WTC11 (cell line): ENCODE results near the gene ZXDC. TPM values are rescaled to one million over a fixed set of nuclear protein-coding genes. Genes with fewer than 3 reads are reported as not detected.

Experiments used
- ATAC-seq: fragments of 200-7000 bp; cut with Tn5 transposase; 2 replicates; pipeline ENCODE4 v1.10.0; 2021; ENCODE audit warnings: mild to moderate bottlenecking, moderate library complexity
- CTCF ChIA-PET: fragments of 300-600 bp; sonication (Branson Sonifier 250); formaldehyde crosslinking; loops from one replicate; lab custom pipeline; 2021; ENCODE audit warnings: antibody characterized with exemption; lab: Charles Lee
- POLR2A ChIA-PET: fragments of 350-600 bp; sonication (Branson Sonifier 250); formaldehyde crosslinking; loops from one replicate; lab custom pipeline; 2021; ENCODE audit warnings: antibody characterized with exemption; lab: Charles Lee
- DNase-seq: peaks from one replicate; pipeline ENCODE4 v3.0.0; 2021; ENCODE audit warnings: low spot score
- H3K27ac Mint-ChIP-seq: 2 replicates; pipeline ENCODE4 v1.8.0; 2021; ENCODE audit warnings: mixed read lengths
- H3K27me3 Mint-ChIP-seq: 2 replicates; pipeline ENCODE4 v1.8.0; 2021; ENCODE audit warnings: low read depth, mild to moderate bottlenecking, moderate library complexity, mixed read lengths
- H3K36me3 Mint-ChIP-seq: 2 replicates; pipeline ENCODE4 v1.8.0; 2021; ENCODE audit warnings: mixed read lengths
- H3K4me1 Mint-ChIP-seq: 2 replicates; pipeline ENCODE4 v1.8.0; 2022; ENCODE audit warnings: mixed read lengths
- H3K4me3 Mint-ChIP-seq: 2 replicates; pipeline ENCODE4 v1.8.0; 2021; ENCODE audit warnings: mild to moderate bottlenecking, moderate library complexity, mixed read lengths
- H3K9me3 Mint-ChIP-seq: 2 replicates; pipeline ENCODE4 v1.8.0; 2021; ENCODE audit warnings: mixed read lengths
- FOXP1 ChIP-seq: sonication (generic); formaldehyde crosslinking; IDR thresholded peaks from 2 replicates; pipeline ENCODE4 v1.8.0; 2022; ENCODE audit warnings: missing genetic modification reagents, mild to moderate bottlenecking, moderate library complexity, borderline replicate concordance
- GABPB1 ChIP-seq: sonication (generic); formaldehyde crosslinking; IDR thresholded peaks from 2 replicates; pipeline ENCODE4 v1.8.1; 2023; ENCODE audit warnings: mild to moderate bottlenecking, missing genetic modification reagents
- GTF2I ChIP-seq: fragments of 250-450 bp; sonication (Bioruptor Pico); conservative IDR thresholded peaks from 2 replicates; pipeline ENCODE4 v1.4.0; 2021; ENCODE audit warnings: mild to moderate bottlenecking
- TEAD4 ChIP-seq: sonication (generic); formaldehyde crosslinking; IDR thresholded peaks from 2 replicates; pipeline ENCODE4 v1.8.0; 2022; ENCODE audit warnings: mild to moderate bottlenecking, missing genetic modification reagents
- TP53 ChIP-seq: sonication (generic); formaldehyde crosslinking; IDR thresholded peaks from 2 replicates; pipeline ENCODE4 v1.8.1; 2023; ENCODE audit warnings: mild to moderate bottlenecking, missing genetic modification reagents
- ZBTB21 ChIP-seq: sonication (generic); formaldehyde crosslinking; IDR thresholded peaks from 2 replicates; pipeline ENCODE4 v1.8.1; 2023; ENCODE audit warnings: mild to moderate bottlenecking, missing genetic modification reagents, borderline replicate concordance
- ZNF121 ChIP-seq: sonication (generic); formaldehyde crosslinking; IDR thresholded peaks from 2 replicates; pipeline ENCODE4 v1.8.0; 2023; ENCODE audit warnings: missing genetic modification reagents
- ZNF232 ChIP-seq: sonication (generic); formaldehyde crosslinking; IDR thresholded peaks from 2 replicates; pipeline ENCODE4 v1.8.0; 2022; ENCODE audit warnings: mild to moderate bottlenecking, missing genetic modification reagents
- ZNF317 ChIP-seq: sonication (generic); formaldehyde crosslinking; IDR thresholded peaks from 2 replicates; pipeline ENCODE4 v1.8.1; 2023; ENCODE audit warnings: low read depth, mild to moderate bottlenecking, moderate library complexity, missing genetic modification reagents, borderline replicate concordance
- total RNA-seq: library from RNA; stranded (reverse); gene quantifications from 3 replicates; pipeline ENCODE4 v1.2.3, GENCODE V29; 2021
- TF ChIP-seq, protein P1 (sequence below): sonication (generic); formaldehyde crosslinking; IDR thresholded peaks from 2 replicates; pipeline ENCODE4 v1.8.0; 2022; ENCODE audit warnings: missing genetic modification reagents
- TF ChIP-seq, protein P2 (sequence below): fragments of 250-450 bp; sonication (Bioruptor Pico); conservative IDR thresholded peaks from 2 replicates; pipeline ENCODE4 v1.9.0; 2021; ENCODE audit warnings: mild to moderate bottlenecking
- TF ChIP-seq, protein P3 (sequence below): sonication (generic); formaldehyde crosslinking; IDR thresholded peaks from 2 replicates; pipeline ENCODE4 v1.8.1; 2022; ENCODE audit warnings: low read depth, mild to moderate bottlenecking, moderate library complexity, missing genetic modification reagents, borderline replicate concordance
- TF ChIP-seq, protein P4 (sequence below): sonication (generic); formaldehyde crosslinking; conservative IDR thresholded peaks from 2 replicates; pipeline ENCODE4 v1.8.1; 2022; ENCODE audit warnings: mild to moderate bottlenecking, missing genetic modification reagents
- TF ChIP-seq, protein P5 (sequence below): fragments of 250-450 bp; sonication (Bioruptor Pico); IDR thresholded peaks from 2 replicates; pipeline ENCODE4 v2.1.2; 2022; ENCODE audit warnings: mild to moderate bottlenecking, moderate library complexity
- TF ChIP-seq, protein P6 (sequence below): fragments of 250-450 bp; sonication (Bioruptor Pico); IDR thresholded peaks from 2 replicates; pipeline ENCODE4 v1.8.0; 2021; ENCODE audit warnings: mild to moderate bottlenecking
- TF ChIP-seq, protein P7 (sequence below): fragments of 250-450 bp; sonication (Bioruptor Pico); IDR thresholded peaks from 2 replicates; pipeline ENCODE4 v1.9.0; 2021; ENCODE audit warnings: mild to moderate bottlenecking, borderline replicate concordance

Gene ZXDC
- total RNA-seq, 1 experiment from 2014 or later = 34.7 TPM

DNA sequence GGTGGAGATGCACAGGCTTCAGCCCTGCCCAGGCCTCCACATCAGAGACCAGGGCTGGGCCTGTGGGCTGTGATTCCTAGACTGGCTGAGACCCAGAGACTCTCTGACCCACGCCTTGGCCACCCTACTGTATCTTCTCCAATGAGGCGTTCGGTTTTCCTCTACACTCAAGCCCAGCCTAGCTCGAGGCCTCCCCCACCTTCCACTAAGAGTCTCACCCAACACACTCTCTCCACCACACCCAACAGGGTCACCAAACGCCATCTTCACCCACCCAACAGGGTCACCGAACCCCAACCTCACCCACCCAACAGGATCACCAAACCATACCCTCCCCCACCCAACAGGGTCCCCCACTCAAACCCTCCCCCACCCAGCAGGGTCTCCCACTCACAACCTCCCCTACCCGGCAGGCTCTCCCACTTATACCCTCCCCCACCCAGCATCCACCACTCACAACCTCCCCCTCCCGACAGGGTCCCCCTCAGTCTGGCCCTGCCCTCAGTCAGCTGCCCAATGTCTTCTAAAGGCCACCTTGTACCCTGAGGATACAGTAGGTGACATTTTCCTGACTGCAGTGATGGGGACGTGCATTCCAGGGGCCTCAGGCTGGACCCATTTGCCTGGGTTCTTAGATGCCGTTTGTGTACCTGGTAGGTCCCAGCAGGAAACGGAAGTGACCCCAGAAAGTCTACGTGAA lies 60.6 kb downstream of the ZXDC start:
- Mint-ChIP-seq H3K36me3 (no peaks in the 10 kb centered on the region), H3K27me3 (no peaks in the 10 kb centered on the region), H3K27ac (no peak overlapping the region), H3K9me3 (no peaks in the 10 kb centered on the region), H3K4me3 (no peak overlapping the region), H3K4me1 (peaks cover 18% of the 10 kb centered on the region)
- POLR2A ChIA-PET = no interaction called here
- ATAC-seq (no peak), DNase-seq (no peak)
- CTCF ChIA-PET = interaction anchor here (0.5 kb wide), 1 partner anchor 26 kb away, joined by 5 read pairs; no protein-coding TSS in a partner anchor
- TF ChIP-seq ZNF121 (CRISPR knock-in tag) (no peak), GABPB1 (CRISPR knock-in tag) (no peak), GTF2I (CRISPR knock-in tag) (no peak), FOXP1 (CRISPR knock-in tag) (no peak), ZNF317 (CRISPR knock-in tag) (no peak), ZNF232 (CRISPR knock-in tag) (no peak)
- TF ChIP-seq, protein P1, sequence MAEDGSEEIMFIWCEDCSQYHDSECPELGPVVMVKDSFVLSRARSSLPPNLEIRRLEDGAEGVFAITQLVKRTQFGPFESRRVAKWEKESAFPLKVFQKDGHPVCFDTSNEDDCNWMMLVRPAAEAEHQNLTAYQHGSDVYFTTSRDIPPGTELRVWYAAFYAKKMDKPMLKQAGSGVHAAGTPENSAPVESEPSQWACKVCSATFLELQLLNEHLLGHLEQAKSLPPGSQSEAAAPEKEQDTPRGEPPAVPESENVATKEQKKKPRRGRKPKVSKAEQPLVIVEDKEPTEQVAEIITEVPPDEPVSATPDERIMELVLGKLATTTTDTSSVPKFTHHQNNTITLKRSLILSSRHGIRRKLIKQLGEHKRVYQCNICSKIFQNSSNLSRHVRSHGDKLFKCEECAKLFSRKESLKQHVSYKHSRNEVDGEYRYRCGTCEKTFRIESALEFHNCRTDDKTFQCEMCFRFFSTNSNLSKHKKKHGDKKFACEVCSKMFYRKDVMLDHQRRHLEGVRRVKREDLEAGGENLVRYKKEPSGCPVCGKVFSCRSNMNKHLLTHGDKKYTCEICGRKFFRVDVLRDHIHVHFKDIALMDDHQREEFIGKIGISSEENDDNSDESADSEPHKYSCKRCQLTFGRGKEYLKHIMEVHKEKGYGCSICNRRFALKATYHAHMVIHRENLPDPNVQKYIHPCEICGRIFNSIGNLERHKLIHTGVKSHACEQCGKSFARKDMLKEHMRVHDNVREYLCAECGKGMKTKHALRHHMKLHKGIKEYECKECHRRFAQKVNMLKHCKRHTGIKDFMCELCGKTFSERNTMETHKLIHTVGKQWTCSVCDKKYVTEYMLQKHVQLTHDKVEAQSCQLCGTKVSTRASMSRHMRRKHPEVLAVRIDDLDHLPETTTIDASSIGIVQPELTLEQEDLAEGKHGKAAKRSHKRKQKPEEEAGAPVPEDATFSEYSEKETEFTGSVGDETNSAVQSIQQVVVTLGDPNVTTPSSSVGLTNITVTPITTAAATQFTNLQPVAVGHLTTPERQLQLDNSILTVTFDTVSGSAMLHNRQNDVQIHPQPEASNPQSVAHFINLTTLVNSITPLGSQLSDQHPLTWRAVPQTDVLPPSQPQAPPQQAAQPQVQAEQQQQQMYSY (CRISPR knock-in tag) = no peak
- TF ChIP-seq, protein P2, sequence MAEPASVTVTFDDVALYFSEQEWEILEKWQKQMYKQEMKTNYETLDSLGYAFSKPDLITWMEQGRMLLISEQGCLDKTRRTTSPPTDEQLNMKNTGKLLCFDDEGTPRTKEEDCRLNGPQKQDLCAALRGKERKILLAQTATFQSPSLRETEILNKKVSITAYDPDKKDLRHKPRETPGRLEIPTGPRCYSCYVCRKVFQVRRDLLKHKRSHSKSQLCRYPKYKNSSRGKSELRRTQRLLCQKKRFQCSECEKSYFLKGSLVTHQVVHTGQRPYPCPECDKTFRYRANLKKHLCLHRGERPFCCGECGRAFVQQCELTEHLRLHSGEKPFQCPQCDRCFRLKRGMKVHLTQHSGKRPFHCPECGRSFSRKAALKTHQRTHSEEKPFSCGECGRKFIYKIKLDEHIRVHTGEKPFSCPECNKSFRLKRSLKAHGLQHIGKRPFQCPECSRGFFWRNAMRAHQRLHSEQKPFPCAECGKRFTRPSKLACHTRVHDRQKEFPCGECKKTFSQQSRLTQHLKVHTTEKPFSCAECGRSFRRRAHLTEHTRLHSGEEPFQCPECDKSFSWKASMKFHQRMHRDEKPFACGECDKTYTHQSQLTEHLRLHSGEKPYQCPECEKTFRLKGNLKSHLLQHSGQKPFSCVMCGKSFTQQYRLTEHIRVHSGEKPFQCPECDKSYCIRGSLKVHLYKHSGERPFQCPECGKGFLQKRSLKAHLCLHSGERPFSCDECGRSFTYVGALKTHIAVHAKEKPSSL (CRISPR knock-in tag) = no peak
- TF ChIP-seq, protein P3, sequence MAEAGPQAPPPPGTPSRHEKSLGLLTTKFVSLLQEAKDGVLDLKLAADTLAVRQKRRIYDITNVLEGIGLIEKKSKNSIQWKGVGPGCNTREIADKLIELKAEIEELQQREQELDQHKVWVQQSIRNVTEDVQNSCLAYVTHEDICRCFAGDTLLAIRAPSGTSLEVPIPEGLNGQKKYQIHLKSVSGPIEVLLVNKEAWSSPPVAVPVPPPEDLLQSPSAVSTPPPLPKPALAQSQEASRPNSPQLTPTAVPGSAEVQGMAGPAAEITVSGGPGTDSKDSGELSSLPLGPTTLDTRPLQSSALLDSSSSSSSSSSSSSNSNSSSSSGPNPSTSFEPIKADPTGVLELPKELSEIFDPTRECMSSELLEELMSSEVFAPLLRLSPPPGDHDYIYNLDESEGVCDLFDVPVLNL (CRISPR knock-in tag) = no peak
- TF ChIP-seq, protein P4, sequence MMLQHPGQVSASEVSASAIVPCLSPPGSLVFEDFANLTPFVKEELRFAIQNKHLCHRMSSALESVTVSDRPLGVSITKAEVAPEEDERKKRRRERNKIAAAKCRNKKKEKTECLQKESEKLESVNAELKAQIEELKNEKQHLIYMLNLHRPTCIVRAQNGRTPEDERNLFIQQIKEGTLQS (CRISPR knock-in tag) = no peak

DNA sequence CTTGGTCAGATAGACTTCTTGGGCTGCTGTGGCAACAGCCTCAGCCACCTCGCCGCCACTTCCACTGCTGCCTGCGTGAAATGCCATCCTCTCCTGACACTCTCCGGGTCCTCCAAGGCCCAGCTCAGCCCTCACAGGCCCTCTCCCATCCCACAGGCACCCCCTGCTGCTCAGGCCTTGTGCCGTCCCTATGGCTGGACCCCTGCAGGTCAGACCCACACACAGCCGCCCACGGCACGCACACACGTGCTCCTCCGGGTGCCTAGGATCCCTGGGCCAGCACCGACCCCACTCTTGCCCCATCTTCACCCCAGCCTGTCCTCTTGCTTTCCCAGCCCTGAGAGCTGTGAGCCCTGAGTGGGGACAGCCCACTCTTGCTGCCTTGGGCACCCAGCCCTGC lies 61.3 kb downstream of the ZXDC start:
- no peak for ATAC-seq
- POLR2A ChIA-PET = no interaction called here
- Mint-ChIP-seq H3K9me3 (no peaks in the 10 kb centered on the region), H3K4me3 (no peak overlapping the region), H3K27me3 (no peaks in the 10 kb centered on the region), H3K4me1 (peaks cover 11% of the 10 kb centered on the region), H3K27ac (no peak overlapping the region), H3K36me3 (no peaks in the 10 kb centered on the region)
- no peak for DNase-seq
- TF ChIP-seq ZBTB21 (CRISPR knock-in tag) (no peak), TEAD4 (CRISPR knock-in tag) (no peak), TP53 (CRISPR knock-in tag) (no peak)
- TF ChIP-seq, protein P5, sequence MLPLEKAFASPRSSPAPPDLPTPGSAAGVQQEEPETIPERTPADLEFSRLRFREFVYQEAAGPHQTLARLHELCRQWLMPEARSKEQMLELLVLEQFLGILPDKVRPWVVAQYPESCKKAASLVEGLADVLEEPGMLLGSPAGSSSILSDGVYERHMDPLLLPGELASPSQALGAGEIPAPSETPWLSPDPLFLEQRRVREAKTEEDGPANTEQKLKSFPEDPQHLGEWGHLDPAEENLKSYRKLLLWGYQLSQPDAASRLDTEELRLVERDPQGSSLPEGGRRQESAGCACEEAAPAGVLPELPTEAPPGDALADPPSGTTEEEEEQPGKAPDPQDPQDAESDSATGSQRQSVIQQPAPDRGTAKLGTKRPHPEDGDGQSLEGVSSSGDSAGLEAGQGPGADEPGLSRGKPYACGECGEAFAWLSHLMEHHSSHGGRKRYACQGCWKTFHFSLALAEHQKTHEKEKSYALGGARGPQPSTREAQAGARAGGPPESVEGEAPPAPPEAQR = no peak
- TF ChIP-seq, protein P6, sequence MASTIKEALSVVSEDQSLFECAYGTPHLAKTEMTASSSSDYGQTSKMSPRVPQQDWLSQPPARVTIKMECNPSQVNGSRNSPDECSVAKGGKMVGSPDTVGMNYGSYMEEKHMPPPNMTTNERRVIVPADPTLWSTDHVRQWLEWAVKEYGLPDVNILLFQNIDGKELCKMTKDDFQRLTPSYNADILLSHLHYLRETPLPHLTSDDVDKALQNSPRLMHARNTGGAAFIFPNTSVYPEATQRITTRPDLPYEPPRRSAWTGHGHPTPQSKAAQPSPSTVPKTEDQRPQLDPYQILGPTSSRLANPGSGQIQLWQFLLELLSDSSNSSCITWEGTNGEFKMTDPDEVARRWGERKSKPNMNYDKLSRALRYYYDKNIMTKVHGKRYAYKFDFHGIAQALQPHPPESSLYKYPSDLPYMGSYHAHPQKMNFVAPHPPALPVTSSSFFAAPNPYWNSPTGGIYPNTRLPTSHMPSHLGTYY (CRISPR knock-in tag) = no peak
- TF ChIP-seq, protein P7, sequence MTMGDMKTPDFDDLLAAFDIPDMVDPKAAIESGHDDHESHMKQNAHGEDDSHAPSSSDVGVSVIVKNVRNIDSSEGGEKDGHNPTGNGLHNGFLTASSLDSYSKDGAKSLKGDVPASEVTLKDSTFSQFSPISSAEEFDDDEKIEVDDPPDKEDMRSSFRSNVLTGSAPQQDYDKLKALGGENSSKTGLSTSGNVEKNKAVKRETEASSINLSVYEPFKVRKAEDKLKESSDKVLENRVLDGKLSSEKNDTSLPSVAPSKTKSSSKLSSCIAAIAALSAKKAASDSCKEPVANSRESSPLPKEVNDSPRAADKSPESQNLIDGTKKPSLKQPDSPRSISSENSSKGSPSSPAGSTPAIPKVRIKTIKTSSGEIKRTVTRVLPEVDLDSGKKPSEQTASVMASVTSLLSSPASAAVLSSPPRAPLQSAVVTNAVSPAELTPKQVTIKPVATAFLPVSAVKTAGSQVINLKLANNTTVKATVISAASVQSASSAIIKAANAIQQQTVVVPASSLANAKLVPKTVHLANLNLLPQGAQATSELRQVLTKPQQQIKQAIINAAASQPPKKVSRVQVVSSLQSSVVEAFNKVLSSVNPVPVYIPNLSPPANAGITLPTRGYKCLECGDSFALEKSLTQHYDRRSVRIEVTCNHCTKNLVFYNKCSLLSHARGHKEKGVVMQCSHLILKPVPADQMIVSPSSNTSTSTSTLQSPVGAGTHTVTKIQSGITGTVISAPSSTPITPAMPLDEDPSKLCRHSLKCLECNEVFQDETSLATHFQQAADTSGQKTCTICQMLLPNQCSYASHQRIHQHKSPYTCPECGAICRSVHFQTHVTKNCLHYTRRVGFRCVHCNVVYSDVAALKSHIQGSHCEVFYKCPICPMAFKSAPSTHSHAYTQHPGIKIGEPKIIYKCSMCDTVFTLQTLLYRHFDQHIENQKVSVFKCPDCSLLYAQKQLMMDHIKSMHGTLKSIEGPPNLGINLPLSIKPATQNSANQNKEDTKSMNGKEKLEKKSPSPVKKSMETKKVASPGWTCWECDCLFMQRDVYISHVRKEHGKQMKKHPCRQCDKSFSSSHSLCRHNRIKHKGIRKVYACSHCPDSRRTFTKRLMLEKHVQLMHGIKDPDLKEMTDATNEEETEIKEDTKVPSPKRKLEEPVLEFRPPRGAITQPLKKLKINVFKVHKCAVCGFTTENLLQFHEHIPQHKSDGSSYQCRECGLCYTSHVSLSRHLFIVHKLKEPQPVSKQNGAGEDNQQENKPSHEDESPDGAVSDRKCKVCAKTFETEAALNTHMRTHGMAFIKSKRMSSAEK (CRISPR knock-in tag) = no peak
- CTCF ChIA-PET = interaction anchor here (0.5 to 1.0 kb wide), 2 partner anchors 26 to 43 kb away, joined by 3 to 5 read pairs; no protein-coding TSS in a partner anchor
